SH-SY5Y (cell line): ENCODE results near the gene AATK.

Experiments used
- GATA2 ChIP-seq: IDR thresholded peaks from 2 replicates; pipeline ENCODE4 v1.6.1; 2011; ENCODE audit warnings: mild to moderate bottlenecking, low read depth, low read length
- GATA3 ChIP-seq: IDR thresholded peaks from 2 replicates; pipeline ENCODE4 v1.6.1; 2011; ENCODE audit warnings: low read depth, mild to moderate bottlenecking, low read length, moderate library complexity

Gene AATK

GRCh38 chr17:81180836-81181810 lies 15.1 kb upstream of the AATK start:
- no peak for TF ChIP-seq GATA2
- no peak for TF ChIP-seq GATA3

- TF ChIP-seq GATA3: no peak
- TF ChIP-seq GATA2: no peak
Observed at GRCh38 chr17:81179861-81180260, 13.8 kb upstream of the AATK start.

- TF ChIP-seq GATA2 (no peak), GATA3 (no peak)
Observed at GRCh38 chr17:81179220-81179619, 13.2 kb upstream of the AATK start.

- TF ChIP-seq GATA3 (no peak), GATA2 (no peak)
Observed at GRCh38 chr17:81178136-81179091, 12.4 kb upstream of the AATK start.

GRCh38 chr17:81176666-81177065 lies 10.6 kb upstream of the AATK start:
- TF ChIP-seq GATA2: no peak
- no peak for TF ChIP-seq GATA3

GRCh38 chr17:81173762-81174155 lies 7.7 kb upstream of the AATK start:
- TF ChIP-seq GATA2 (no peak), GATA3 (no peak)

GRCh38 chr17:81173052-81173761 lies 7.2 kb upstream of the AATK start:
- TF ChIP-seq GATA3: no peak
- TF ChIP-seq GATA2: no peak

- no peak for TF ChIP-seq GATA3
- TF ChIP-seq GATA2: no peak
Observed at GRCh38 chr17:81171941-81172340, 5.9 kb upstream of the AATK start.

- TF ChIP-seq GATA3 (no peak), GATA2 (no peak)
Observed at GRCh38 chr17:81170727-81171494, 4.9 kb upstream of the AATK start.

- no peak for TF ChIP-seq GATA2
- TF ChIP-seq GATA3: no peak
Observed at GRCh38 chr17:81169870-81170309, 3.9 kb upstream of the AATK start.

- TF ChIP-seq GATA2: no peak
- TF ChIP-seq GATA3: no peak
Observed at GRCh38 chr17:81167638-81168037, 1.6 kb upstream of the AATK start.

- no peak for TF ChIP-seq GATA3
- no peak for TF ChIP-seq GATA2
Observed at GRCh38 chr17:81167194-81167524, 1.1 kb upstream of the AATK start.

GRCh38 chr17:81165246-81166032 lies 582 bp downstream of the AATK start, which contains the start of gene PVALEF:
Gene PVALEF, plus strand, starts transcription at chr17:81165507. Its CDS starts 15,720 bp downstream, at chr17:81181227.
- no peak for TF ChIP-seq GATA3
- TF ChIP-seq GATA2: no peak
